Measurements from ENCODE around the gene JAKMIP1.

The JAKMIP1 gene

GRCh38 chr4:6191448-6192130 is 8.8 kb downstream of the JAKMIP1 start:
- H3K36me3 ChIP-seq (ENCODE audit: control insufficient read depth, insufficient read depth, low read length): no peaks in the 10 kb centered on the region
- H3K9me3 ChIP-seq (ENCODE audit: control insufficient read depth, insufficient read depth, low read depth, low read length): 0 out of 2 replicates have a peak, but pooled peaks cover 3% of the 10 kb centered on the region
- H3K4me1 ChIP-seq (ENCODE audit: control insufficient read depth, insufficient read depth, low read length): peaks cover 38% of the 10 kb centered on the region
- no peak overlapping the region for H3K4me3 ChIP-seq (ENCODE audit: low read depth, low read length)
- H3K27me3 ChIP-seq (ENCODE audit: control insufficient read depth, insufficient read depth, low read length): no peaks in the 10 kb centered on the region
- peak overlapping the region; percentile 3 for H3K9ac ChIP-seq (ENCODE audit: low read length)
- H3K27ac ChIP-seq (ENCODE audit: low read depth, low read length): no peak overlapping the region

DNA sequence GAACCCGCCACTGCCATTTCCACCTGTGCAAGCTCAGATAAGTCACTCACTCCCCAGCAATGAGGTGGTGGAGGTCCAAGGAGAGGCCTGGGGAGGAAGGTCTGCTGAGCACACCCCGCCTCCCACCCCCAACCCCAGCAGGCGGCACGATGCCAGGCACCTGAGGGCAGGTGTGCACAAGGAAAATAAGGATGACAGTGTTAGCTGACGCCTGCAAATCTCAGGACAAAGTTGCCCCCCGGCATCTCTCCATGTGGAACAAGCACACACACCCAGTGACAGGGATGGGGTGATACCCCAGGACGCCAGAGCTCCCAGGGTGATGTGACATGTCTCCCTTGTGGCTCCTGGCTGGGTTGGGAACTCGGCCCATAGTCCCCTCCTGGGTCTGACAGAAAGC is 9.9 kb downstream of the JAKMIP1 start:
- no peaks in the 10 kb centered on the region for H3K27me3 ChIP-seq (ENCODE audit: control insufficient read depth, insufficient read depth, low read length)
- peaks cover 29% of the 10 kb centered on the region for H3K4me1 ChIP-seq (ENCODE audit: control insufficient read depth, insufficient read depth, low read length)
- H3K36me3 ChIP-seq (ENCODE audit: control insufficient read depth, insufficient read depth, low read length): no peaks in the 10 kb centered on the region
- H3K9me3 ChIP-seq (ENCODE audit: control insufficient read depth, insufficient read depth, low read depth, low read length): peaks cover 3% of the 10 kb centered on the region; the same call in 1 of the 2 replicates
- H3K4me3 ChIP-seq (ENCODE audit: low read depth, low read length): no peak overlapping the region
- H3K9ac ChIP-seq (ENCODE audit: low read length): no peak overlapping the region
- no peak overlapping the region for H3K27ac ChIP-seq (ENCODE audit: low read depth, low read length)

DNA sequence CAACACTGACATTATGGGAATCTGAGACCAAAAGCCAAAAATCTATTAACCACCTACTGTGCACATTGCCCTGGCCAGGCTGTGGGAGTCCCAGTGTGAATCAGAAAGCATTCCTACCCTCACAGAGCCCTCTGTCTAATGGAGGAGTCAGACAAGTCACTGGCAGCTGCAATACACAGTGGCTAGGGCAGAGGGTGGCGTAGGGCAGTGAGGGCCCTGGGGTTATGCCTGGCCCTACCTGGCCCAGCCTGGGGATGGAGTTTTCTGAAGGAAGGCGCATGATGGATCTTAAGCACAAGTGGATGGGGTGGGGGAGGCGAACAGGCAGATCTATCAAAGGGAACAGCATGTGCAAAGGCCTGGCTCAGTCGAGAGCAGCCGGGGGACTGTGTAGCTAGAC is 10.8 kb downstream of the JAKMIP1 start:
- Histone ChIP-seq H3K36me3 (ENCODE audit: control insufficient read depth, insufficient read depth, low read length) (no peaks in the 10 kb centered on the region; the same call in 1 of the 2 replicates), H3K4me3 (ENCODE audit: low read depth, low read length) (no peak overlapping the region), H3K9ac (ENCODE audit: low read length) (no peak overlapping the region), H3K27ac (ENCODE audit: low read depth, low read length) (no peak overlapping the region), H3K9me3 (ENCODE audit: control insufficient read depth, insufficient read depth, low read depth, low read length) (peaks cover 3% of the 10 kb centered on the region; the same call in 1 of the 2 replicates), H3K4me1 (ENCODE audit: control insufficient read depth, insufficient read depth, low read length) (peaks cover 24% of the 10 kb centered on the region; the same call in 1 of the 2 replicates), H3K27me3 (ENCODE audit: control insufficient read depth, insufficient read depth, low read length) (no peaks in the 10 kb centered on the region)

DNA sequence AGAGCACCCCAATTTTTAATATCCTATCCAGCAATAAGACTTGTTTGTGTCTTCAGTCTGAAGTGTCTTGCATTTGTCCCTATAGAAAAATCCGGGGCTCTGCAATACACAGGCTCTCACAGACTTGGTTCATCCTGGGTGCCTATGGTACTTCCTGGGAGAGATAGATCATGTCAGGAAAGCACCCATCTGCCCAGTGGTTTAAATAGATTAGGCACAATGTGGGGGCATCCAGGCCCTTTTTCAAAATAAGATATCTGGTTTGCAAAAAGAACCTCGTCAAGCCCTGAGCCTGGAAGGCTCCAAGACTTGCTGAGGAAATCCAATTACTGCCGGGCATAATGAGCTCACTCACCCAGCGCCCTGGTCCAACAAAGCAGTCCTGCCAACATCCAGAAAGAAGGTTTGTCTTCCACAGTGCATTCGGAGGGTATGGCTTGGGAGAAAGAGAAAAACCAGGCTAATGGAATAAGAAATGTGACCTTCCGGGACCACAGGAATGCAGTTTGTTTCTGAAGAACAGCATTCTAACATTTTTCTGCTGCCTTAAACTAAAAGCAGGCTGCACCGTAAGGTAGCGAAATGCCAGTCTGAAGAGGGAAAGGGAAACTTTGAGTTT is 11.6 kb downstream of the JAKMIP1 start:
- peaks cover 24% of the 10 kb centered on the region; the same call in 1 of the 2 replicates for H3K4me1 ChIP-seq (ENCODE audit: control insufficient read depth, insufficient read depth, low read length)
- H3K27ac ChIP-seq (ENCODE audit: low read depth, low read length): no peak overlapping the region
- H3K36me3 ChIP-seq (ENCODE audit: control insufficient read depth, insufficient read depth, low read length): no peaks in the 10 kb centered on the region; the same call in 1 of the 2 replicates
- H3K9ac ChIP-seq (ENCODE audit: low read length): no peak overlapping the region
- H3K4me3 ChIP-seq (ENCODE audit: low read depth, low read length): no peak overlapping the region
- peaks cover 3% of the 10 kb centered on the region; the same call in 1 of the 2 replicates for H3K9me3 ChIP-seq (ENCODE audit: control insufficient read depth, insufficient read depth, low read depth, low read length)
- no peaks in the 10 kb centered on the region for H3K27me3 ChIP-seq (ENCODE audit: control insufficient read depth, insufficient read depth, low read length)

GRCh38 chr4:6184169-6184568 is 16.2 kb downstream of the JAKMIP1 start:
- peaks cover 4% of the 10 kb centered on the region; the same call in 1 of the 2 replicates for H3K4me1 ChIP-seq (ENCODE audit: control insufficient read depth, insufficient read depth, low read length)
- H3K27me3 ChIP-seq (ENCODE audit: control insufficient read depth, insufficient read depth, low read length): no peaks in the 10 kb centered on the region
- H3K36me3 ChIP-seq (ENCODE audit: control insufficient read depth, insufficient read depth, low read length): no peaks in the 10 kb centered on the region; the same call in 1 of the 2 replicates
- no peak overlapping the region for H3K4me3 ChIP-seq (ENCODE audit: low read depth, low read length)
- H3K27ac ChIP-seq (ENCODE audit: low read depth, low read length): no peak overlapping the region
- peaks cover 3% of the 10 kb centered on the region; the same call in 1 of the 2 replicates for H3K9me3 ChIP-seq (ENCODE audit: control insufficient read depth, insufficient read depth, low read depth, low read length)
- H3K9ac ChIP-seq (ENCODE audit: low read length): no peak overlapping the region

GRCh38 chr4:6183740-6184139 is 16.6 kb downstream of the JAKMIP1 start:
- Histone ChIP-seq H3K4me3 (ENCODE audit: low read depth, low read length) (no peak overlapping the region), H3K9ac (ENCODE audit: low read length) (no peak overlapping the region), H3K4me1 (ENCODE audit: control insufficient read depth, insufficient read depth, low read length) (no peaks in the 10 kb centered on the region; the same call in 1 of the 2 replicates), H3K9me3 (ENCODE audit: control insufficient read depth, insufficient read depth, low read depth, low read length) (peaks cover 3% of the 10 kb centered on the region; the same call in 1 of the 2 replicates), H3K36me3 (ENCODE audit: control insufficient read depth, insufficient read depth, low read length) (no peaks in the 10 kb centered on the region; the same call in 1 of the 2 replicates), H3K27me3 (ENCODE audit: control insufficient read depth, insufficient read depth, low read length) (no peaks in the 10 kb centered on the region), H3K27ac (ENCODE audit: low read depth, low read length) (no peak overlapping the region)

DNA sequence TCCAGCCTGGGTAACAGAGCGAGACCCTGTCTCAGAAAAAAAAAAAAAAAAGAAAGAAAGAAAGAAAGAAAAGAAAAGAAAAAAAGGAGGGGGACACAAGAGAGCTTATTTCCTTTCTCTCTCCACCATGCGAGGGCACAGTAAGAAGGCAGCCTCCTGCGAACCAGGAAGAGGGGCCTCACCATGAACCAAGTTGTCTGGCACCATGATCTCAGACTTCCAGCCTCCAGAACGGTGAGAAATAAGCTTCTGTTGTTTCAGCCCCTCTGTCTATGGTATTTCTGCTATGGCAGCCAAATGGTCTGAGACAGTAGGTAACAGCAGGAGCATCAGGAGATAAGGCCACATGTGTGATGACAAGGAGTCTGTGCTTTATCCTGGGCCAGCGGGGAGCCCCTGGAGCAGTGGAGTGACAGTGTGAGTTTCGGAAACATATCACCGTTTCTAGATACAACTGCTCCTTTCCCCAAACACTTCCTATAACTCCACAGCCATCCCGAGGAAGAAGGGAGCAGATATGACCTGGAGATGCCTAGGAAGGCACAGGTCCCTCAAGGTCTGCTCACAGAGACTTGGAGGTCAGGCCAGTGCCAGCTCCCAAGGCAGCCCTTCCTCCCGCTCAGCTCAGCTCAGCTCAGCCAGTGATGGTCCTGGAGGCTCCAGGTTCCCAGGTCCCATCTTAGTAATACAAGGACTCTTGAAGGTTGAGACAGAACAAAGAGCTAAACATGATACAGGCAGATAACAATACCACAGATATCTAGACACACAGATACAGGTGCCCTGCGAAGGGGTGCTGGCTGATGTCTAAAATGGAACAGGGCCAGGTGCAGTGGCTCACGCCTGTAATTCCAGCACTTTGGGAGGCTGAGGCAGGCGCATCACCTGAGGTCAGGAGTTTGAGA is 17.7 kb downstream of the JAKMIP1 start:
- Histone ChIP-seq H3K9ac (ENCODE audit: low read length) (peak overlapping the region; percentile 54), H3K36me3 (ENCODE audit: control insufficient read depth, insufficient read depth, low read length) (no peaks in the 10 kb centered on the region; the same call in 1 of the 2 replicates), H3K27ac (ENCODE audit: low read depth, low read length) (no peak overlapping the region), H3K4me1 (ENCODE audit: control insufficient read depth, insufficient read depth, low read length) (no peaks in the 10 kb centered on the region; the same call in 1 of the 2 replicates), H3K9me3 (ENCODE audit: control insufficient read depth, insufficient read depth, low read depth, low read length) (peaks cover 4% of the 10 kb centered on the region), H3K27me3 (ENCODE audit: control insufficient read depth, insufficient read depth, low read length) (no peaks in the 10 kb centered on the region), H3K4me3 (ENCODE audit: low read depth, low read length) (no peak overlapping the region)

DNA sequence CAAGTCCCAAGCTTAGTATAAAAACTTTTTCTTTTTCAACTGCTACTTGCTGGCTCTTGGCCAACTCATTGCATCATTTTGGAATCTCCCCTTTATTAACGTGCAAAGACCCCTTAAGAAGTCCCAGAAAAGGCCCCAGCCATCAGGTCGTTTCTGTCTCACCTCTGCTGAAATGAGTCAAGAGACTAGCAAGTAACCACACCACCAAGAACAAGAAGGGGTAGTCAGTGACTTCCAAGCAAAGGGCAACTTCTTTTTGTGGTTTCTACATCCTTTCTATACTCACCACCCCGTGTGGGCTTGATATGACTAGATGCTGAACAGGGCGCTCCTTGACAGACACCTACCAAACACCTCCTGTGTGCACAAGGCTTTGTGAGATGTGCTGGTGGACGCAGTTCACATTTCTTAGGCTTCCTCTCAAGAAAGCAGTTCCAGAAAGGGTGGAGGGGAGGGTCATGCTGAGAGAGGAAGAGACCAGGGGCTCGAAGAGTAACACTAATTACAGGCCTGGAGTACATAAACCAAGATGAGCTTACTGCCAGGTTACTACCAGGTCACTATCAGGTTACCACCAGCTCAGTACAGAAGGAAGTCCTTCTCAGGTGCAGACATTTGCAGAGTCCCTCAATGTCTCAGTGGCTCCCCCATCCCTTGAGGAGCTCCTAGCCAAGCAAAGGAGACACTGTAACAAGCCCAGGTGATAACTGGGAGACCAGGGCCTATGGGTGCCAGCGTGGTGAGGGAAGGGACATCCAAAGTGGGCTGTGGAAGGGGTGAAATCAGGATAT is 19.3 kb downstream of the JAKMIP1 start:
- no peaks in the 10 kb centered on the region for H3K27me3 ChIP-seq (ENCODE audit: control insufficient read depth, insufficient read depth, low read length)
- H3K27ac ChIP-seq (ENCODE audit: low read depth, low read length): no peak overlapping the region
- H3K36me3 ChIP-seq (ENCODE audit: control insufficient read depth, insufficient read depth, low read length): no peaks in the 10 kb centered on the region; the same call in 1 of the 2 replicates
- no peak overlapping the region for H3K4me3 ChIP-seq (ENCODE audit: low read depth, low read length)
- H3K9me3 ChIP-seq (ENCODE audit: control insufficient read depth, insufficient read depth, low read depth, low read length): peaks cover 3% of the 10 kb centered on the region
- H3K4me1 ChIP-seq (ENCODE audit: control insufficient read depth, insufficient read depth, low read length): no peaks in the 10 kb centered on the region; the same call in 1 of the 2 replicates
- no peak overlapping the region for H3K9ac ChIP-seq (ENCODE audit: low read length)

- Histone ChIP-seq H3K9ac (ENCODE audit: low read length) (no peak overlapping the region), H3K4me3 (ENCODE audit: low read depth, low read length) (no peak overlapping the region), H3K4me1 (ENCODE audit: control insufficient read depth, insufficient read depth, low read length) (no peaks in the 10 kb centered on the region; the same call in 1 of the 2 replicates), H3K9me3 (ENCODE audit: control insufficient read depth, insufficient read depth, low read depth, low read length) (peaks cover 3% of the 10 kb centered on the region), H3K36me3 (ENCODE audit: control insufficient read depth, insufficient read depth, low read length) (no peaks in the 10 kb centered on the region; the same call in 1 of the 2 replicates), H3K27ac (ENCODE audit: low read depth, low read length) (no peak overlapping the region), H3K27me3 (ENCODE audit: control insufficient read depth, insufficient read depth, low read length) (no peaks in the 10 kb centered on the region)
Observed at GRCh38 chr4:6179362-6179761, 21.0 kb downstream of the JAKMIP1 start.

- no peaks in the 10 kb centered on the region; the same call in 1 of the 2 replicates for H3K36me3 ChIP-seq (ENCODE audit: control insufficient read depth, insufficient read depth, low read length)
- no peak overlapping the region for H3K4me3 ChIP-seq (ENCODE audit: low read depth, low read length)
- H3K4me1 ChIP-seq (ENCODE audit: control insufficient read depth, insufficient read depth, low read length): no peaks in the 10 kb centered on the region; the same call in 1 of the 2 replicates
- no peak overlapping the region for H3K9ac ChIP-seq (ENCODE audit: low read length)
- peaks cover 3% of the 10 kb centered on the region for H3K9me3 ChIP-seq (ENCODE audit: control insufficient read depth, insufficient read depth, low read depth, low read length)
- H3K27me3 ChIP-seq (ENCODE audit: control insufficient read depth, insufficient read depth, low read length): no peaks in the 10 kb centered on the region
- no peak overlapping the region for H3K27ac ChIP-seq (ENCODE audit: low read depth, low read length)
Observed at GRCh38 chr4:6178757-6179156, 21.6 kb downstream of the JAKMIP1 start.
